Measurements from ENCODE around the gene CRTAP. TPM values are rescaled to one million over a fixed set of nuclear protein-coding genes. Genes with fewer than 3 reads are reported as not detected.
A peak's percentile ranks its signal among the peaks of the same experiment; 100 is the strongest.
"Not testable (repeated sequence)": the region's sequence is repeated elsewhere in the genome, so short reads cannot be mapped to it uniquely, and the experiment has no call there.

Gene CRTAP
- polyA plus RNA-seq, 5 donors = 217 to 265 (median 256) TPM

DNA sequence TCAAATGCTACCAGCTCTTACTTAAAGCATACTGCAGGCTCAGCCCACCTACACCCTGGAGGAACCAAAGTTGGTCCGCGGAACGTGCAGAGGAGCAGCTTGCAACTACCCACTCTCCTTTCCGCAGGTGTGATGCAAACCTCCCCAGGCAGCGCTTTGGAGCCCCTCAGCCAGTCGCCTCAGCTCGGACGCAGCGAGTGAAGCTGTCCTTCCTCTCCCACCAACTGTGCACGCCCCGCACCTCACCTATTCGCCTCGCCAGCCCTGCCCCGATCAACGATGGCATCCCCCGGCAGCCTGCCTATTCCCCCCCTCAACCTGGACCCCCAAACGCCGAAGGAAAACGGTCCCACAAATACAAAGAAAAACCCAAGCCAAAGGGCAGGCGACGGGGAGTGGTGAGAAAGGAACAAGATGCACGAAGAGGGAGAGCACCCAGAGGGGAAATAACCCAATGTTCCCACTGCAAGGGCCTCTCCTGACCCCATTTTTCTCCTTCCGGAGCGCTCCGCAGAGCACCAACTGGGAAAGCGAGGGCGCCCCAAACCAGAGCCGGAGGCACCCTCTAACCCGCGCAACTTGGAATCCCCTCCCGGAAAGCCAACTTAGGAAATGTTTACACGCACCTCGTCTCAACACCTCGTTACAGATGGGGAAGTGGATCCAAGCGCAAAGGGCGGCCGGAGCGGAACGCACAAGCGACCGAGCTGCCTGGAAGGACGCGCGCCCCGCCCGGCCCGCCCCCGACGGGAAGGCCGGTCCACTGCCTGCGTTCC is 17.5 kb upstream of the CRTAP start:
- DNase-seq = peak; percentile 49 to 51

DNA sequence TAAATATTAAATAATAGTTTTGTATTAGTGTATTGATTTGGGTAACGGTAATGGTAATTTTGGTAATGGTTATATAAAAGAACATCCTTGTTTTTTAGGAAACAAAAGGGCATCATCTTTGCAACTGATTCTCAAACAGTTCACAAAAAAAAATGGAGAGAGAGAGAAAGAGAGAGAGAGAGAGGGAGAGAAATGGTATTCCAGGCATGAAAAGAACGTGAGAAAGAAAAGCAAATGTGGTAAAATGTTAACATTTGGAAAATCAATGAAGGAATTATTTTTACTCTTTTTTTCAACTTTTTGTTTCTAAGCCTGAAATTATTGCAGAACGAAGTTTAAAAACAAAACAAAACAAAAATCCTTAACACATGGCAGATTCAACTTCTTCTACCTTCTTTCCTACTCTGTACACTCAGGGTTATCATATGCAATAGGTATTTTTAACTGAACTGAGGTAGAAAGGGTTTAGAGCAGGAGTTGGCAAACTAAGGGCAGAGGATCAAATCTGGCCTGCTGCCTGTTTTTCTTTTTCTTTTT is 14.6 kb upstream of the CRTAP start:
- no peak for DNase-seq

DNA sequence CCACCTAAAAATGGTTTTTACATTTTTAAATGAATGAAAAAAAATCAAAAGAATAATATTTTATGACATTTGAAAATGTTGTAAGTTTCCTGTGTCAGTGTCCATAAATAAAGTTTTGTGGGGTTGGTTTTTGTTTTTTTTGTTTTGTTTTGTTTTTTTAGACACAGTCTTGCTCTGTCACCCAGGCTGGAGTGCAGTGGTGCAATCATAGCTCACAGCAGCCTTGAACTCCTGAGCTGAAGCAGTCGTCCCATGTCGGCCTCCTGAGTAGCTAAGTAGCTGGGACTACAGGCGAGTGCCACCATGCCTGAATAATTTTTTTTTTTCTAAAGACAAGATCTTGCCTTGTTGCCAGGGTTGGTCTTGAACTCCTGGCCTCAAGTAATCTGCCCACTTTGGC is 14.1 kb upstream of the CRTAP start:
- DNase-seq = no peak

DNA sequence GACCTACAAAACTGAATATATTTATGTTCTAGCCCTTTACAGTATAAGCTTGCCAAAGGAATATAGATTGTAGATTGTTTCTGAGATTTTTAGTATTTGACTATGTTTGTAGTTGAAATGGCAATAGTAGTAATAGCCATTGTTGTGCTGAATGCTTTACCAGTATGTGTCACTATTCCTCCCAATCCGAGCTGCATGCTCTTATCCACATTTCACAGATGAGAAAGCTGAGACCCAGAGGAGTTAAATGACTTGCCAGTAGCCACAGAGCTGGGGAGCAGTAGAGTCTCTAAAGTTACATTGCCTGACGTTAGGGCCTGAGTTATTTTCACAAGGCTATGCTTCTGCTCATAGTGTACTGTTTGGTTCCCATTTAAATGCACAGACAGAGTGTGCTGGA is 13.6 kb upstream of the CRTAP start:
- DNase-seq = no peak

DNA sequence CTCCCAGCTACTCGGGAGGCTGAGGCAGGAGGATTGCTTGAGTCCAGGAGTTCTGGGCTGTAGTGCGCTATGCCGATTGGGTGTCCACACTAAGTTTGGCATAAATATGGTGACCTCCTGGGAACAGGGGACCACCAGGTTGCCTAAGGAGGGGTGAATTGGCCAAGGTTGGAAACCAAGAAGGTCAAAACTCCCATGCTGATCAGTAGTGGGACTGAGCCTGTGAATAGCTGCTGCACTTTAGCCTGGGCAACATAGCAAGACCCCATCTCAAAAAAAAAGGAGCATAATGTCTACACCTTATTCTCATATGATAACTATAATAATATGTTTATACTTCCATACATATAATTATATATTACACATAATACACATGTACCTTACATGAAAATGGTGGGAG is 10.8 kb upstream of the CRTAP start:
- DNase-seq = no peak

DNA sequence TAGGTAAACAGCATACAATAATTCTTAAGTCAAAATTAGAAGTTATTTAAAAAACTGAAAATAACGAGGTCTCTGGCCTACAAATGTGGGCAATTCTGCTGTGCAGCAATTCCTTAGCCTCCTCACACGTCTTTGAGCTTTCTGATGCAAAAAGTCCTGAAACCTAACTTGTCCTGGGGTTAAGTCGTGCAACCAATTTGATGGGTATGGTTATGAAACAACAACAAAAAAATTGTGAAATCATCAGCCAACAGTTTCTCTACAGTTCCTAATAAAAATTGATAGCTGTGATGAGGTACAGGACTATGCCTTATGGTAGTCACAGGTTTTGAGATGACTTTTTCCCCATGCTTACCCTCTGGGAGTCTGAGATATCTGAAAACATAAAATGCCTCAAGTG is 10.3 kb upstream of the CRTAP start:
- no peak for DNase-seq

DNA sequence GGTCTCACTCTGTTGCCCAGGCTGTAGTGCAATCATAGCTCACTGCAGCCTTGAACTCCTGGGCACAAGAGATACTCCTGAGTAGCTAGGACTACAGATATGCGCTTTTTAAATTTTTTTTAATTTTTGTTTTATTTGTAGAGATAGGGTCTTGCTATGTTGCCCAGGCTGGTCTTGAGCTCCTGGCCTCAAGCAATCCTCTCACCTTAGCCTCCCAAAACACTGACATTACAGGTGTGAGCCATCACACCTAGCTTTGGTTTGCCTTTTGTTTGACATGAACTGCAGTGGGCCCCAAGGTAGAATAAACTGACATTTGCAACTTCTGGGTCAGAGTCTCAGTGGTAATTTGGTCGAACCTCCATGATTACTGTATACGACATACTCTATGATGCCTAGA is 9.0 kb upstream of the CRTAP start:
- DNase-seq = no peak

DNA sequence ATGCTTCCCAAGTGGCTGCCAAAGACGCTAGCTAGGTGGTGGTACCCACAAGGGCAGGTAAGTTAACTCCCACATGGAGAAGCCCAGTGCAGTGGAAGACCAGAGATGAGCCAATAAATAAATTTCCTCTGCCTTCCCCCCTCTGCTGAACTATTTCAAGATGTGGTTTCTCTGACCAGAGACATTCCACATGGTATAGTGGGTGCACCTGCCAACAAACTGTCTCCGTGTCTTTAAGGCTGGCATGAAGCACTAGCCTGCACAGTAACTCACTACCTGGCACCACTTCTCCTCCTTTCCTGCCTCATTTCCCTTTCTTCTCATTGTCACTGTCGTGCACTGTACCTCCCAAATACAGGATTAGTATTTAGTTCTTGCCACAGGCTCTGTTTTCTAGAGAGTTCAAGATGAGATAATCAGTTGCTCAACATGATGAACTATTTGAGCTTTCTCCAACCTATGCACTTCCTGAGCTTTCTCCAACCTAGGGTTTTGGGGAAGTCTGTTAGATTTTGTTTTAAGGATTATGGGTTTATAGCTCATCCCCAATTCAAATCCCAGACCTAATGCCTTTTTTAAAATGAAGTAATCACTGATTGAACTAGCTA is 8.4 kb upstream of the CRTAP start:
- no peak for DNase-seq

DNA sequence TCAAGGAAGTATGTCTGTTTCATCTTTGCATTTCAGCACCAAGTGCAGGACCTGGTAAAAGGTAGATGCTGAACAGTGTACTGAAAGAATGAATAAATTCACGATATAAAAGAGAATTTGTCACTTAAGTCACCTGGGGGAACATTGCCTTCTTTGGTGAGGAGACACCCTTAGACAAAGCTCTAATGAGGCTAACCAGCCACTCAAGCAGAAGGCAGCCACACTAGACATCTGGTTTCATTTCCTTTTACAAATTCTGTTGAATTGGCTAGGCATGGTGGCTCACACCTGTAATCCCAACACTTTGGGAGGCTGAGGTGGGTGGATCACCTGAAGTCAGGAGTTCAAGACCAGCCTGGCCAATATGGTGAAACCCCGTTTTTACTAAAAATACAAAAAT is 7.0 kb upstream of the CRTAP start:
- not testable (repeated sequence) for DNase-seq

DNA sequence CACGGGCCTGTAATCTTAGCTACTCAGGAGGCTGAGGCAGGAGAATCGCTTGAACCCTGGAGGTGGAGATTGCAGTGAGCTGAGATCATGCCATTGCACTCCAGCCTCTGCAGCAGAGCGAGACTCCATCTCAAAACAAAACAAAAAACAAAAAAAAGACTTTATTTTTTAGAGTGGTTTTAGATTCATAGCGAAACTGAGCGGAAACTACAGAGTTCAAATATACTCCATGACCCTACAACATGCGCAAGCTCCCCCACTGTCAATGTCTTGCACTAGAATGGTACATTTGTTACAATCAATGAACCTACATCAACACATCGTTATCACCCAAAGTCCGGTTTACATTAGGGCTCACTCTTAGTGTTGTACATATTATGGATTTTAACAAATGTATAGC is 2.2 kb upstream of the CRTAP start:
- DNase-seq = no peak

DNA sequence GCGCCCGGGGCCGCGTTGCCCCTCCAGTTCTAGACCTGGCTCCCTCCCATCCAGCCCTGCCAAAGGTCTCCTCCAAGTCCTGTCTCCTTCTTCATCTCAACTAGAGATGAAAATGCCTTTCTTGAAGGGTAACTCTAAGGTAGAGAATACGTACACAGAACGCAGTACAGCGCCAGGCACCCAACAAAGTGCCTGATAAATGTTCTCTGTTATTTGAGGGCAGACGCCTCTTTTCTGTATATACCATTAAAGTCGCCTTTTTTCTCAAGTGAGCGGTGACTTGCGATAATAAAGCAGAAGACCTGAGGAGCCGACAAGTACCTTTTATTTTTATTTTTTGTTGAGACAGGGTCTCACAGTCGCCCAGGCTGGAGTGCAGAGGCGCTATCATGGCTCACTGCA is 809 bp downstream of the CRTAP start:
- DNase-seq = no peak

DNA sequence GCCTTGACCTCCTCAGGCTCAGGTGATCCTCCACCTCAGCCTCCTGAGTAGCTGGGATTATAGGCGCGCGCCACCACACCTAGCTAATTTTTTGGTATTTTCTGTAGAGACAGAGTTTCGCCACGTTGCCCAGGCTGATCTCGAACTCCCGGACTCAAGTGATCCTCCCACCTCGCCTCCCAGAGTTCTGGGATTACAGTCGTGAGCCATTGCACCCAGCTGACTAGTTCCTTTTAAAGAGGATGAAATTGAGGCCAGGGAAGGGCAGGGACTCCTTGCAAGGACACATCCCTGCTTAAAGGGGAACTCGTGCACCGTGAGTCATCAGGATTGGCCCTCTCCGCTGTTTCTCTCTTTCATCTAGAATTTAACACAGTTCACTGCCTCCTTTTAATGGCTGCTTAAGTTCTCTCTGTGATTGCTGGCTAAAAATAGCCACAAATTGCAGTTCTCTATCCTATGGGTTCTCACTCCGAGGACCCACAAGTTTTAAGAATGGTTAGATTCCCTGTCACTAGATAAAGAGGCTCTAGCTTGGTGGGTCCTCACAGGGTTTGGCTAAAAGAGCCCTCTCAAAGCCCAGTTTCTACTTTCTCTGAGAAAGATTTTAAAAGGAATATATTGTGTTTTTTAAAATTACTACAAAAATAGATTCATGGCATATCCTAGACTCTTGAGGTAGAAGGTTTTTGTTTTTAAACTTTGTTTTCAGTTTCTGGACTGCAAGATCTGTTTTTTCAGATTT is 1.4 kb downstream of the CRTAP start:
- no peak for DNase-seq

DNA sequence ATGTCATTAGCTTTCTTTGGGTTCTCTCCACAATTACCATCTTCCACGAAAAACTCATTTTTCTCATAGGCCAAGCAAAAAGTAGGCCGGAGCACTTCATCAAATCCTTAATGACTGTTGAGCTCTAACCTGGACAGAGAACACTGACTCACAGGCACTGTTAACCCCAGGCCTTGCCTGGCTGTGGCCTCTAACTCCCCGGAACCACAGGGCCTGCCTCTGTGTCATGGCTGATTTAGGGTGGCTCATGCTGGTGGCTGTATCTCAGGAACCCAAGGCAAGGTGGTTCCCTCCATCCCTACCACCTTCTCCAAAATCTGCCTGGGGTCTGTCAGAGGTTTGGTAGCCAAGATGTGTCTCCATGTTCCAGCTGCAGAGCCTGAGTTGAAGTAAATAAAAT is 3.6 kb downstream of the CRTAP start:
- DNase-seq = no peak

DNA sequence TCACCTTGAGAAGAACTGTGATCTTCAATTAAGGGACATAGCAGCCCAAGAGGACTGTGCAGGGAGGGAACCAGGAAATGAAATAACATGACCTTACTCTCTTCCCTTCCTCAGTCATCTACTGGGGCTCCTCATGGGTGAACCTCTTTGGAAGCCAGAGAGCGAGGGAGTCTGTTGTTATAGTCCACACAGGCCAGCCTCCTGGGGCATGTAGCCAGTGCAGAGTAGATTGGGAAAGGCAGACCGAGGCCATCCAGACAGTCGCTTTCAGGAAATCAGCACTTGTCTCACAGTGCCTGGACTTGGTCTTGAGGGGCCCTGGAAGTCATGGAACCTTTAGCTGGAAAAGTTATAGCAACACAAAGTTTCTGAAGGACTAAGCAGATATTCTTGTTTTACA is 6.1 kb downstream of the CRTAP start:
- no peak for DNase-seq

DNA sequence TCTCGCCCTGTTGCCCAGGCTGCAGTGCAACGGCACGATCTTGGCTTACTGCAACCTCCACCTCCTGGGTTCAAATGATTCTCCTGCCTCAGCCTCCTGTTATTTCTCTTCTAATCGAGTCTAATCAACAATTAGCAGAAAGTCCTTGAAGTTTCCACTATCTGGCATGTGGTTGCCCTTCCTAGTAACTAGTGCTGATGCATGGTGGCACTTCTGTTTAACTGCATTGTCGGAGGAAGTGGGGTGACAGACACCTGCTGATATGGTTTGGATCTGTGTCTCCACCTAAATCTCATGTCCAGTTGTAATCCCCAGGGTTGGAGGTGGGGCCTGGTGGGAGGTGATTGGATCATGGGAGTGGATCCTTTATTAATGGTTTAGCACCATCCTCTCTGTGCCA is 9.2 kb downstream of the CRTAP start:
- DNase-seq = no peak

DNA sequence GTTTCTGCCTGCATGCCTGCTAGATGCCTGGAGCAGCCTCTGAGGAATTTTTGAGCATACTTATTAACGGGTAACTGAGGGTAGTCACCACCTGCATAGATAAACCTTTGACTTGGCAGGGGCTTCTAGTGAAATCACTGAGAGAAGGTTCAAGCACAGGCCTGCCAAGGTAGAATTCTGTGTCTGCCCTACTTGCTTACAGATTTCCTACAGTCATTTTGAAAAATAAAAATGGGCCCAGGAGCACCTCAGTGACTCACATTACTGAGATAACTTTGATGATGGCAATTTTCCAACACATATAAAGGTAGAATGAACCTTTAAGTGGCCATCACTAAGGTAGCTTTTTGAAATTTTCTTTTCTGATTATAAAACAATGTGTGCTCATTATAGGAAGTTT is 10.8 kb downstream of the CRTAP start:
- no peak for DNase-seq

DNA sequence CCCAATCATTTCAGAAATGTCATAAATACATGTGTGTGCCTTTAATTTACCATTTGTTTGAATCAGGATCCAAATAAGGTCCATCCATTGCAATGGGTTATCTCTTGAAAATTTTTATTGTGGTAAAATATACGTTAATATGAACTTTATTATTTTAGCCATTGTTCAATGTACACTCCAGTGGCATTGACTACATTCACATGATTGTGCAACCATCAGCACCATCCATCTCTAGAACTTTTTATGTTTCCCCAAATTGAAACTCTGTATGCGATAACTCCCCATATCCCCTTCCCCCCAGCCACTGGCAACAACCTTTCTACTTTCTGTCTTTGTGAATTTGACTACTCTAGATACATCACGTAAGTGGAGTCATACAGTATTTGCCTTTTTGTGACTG is 12.0 kb downstream of the CRTAP start:
- DNase-seq = no peak

DNA sequence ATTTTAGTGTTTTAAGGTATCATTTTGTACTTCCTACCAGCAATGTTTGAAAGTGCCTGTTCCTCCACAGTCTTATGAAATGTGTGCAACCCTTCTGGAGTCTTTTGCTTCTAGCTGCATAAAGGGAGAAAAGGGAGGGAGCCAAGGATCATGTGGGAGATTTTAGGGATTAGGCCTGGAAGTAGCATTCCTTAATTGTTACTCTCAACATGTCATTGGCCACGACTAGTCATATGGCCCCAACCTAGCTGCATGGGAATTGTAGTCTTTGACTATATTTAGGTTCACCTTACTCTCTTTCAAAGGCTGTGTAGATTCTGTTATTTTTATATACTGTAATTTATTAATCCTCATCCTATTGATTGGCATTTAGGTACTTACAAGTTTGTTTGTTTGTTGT is 14.9 kb downstream of the CRTAP start:
- no peak for DNase-seq

DNA sequence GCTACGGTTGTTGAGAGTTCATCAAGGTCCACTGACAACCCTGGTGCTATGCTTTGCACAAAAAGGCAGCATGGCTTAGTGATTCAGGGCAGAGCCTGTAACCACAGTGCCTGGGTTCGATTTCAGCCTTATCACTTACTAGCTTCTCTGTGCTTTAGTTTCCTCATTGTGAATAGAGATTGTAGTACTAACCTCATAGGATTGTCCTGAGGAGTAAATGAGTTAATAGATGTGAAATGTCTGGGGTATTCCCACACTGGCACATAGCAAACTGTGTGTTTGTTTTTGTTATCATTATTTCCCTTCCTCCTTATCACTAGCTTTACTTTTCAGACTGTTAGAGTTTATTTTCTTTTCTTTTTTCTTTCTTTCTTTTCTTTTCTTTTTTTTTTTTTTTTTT is 16.3 kb downstream of the CRTAP start:
- no peak for DNase-seq

DNA sequence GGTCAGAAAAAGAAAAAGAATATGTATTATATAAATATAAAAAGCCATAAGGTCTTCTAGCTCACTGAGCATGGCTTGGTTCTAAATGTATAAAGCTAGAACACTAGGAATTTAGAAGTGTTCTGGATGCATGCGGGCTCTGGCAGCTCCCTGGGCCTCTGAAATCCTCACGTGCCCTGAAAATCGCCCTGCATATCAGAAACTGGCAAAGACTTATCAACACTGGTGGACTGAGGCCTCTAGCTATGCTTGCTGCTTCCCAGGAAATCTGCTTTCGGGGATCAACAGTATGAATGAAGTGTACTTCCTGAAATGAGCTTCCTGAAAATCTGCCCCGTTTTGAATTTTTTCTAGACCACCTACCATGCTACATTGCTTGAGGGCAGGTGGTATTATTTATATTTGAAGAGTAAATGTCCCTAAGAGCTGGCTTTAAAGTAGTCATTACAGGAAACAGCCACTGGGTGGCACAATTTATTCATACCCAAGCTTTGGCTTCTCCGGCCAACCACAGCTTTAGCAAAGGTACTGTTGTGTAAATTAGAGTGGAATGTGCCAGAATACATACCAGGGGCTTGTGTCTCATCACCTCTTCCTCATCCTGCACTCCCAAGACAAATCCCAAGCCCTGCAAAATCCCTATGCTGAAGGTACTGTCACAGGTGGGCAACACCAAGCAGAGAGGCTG is 17.7 kb downstream of the CRTAP start:
- DNase-seq = peak; percentile 39 to 54

DNA sequence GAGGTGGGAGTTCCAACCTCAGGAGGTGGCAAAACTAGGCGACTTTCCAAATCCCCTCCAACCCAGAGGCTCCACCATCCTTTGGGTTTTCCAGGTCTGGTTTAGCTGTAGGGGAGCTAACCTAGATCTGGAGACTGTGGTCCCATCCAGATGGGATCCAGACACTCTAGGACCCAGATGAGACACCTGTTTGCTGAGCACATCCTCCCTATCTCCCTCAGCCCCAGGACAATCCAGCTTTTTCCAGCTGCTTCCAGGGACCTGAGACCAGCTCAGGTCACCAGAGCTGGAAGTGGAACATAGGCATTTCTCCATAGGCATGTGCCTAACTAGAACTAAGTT is 18.2 kb downstream of the CRTAP start:
- DNase-seq = no peak

DNA sequence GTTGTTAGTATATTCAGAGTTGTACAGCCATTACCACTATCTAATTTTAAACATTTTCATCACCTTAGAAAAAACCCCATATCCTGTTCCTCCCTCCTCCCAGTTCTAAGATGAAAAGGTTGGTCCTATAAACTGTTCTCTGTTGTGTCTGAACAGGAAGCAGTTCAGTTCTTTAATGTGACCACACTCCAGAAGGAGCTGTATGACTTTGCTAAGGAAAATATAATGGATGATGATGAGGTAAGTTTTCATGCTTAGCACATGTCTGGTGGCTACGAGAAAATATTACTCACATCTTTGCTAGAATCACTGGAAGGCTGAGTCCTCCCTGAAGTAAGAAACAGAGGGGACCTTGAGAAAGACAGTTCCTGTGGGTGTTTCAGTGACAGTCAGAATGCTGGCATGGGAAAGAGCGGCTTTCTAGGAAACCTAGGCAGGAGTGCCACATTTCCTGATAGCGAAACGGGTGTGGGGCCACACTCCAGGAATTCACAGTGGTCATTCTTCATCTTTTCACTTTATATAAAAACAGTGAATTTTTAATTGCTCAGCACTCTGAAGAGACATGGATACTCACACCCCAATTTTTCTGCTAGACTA is 20.3 kb downstream of the CRTAP start:
- DNase-seq = no peak

All from right lung (tissue), 5 donors.